Measurements from ENCODE around the gene MAPK9.

Gene MAPK9

GRCh38 chr5:180330810-180331646 lies 39.1 kb upstream of the MAPK9 start:
- no peaks in the 10 kb centered on the region for H3K9me3 ChIP-seq (ENCODE audit: control insufficient read depth, insufficient read depth, low read length)
- no peaks in the 10 kb centered on the region for H4K20me1 ChIP-seq (ENCODE audit: control insufficient read depth, insufficient read depth, low read depth, low read length)
- H3K9me2 ChIP-seq (replicated peaks; ENCODE audit: control insufficient read depth, low read length): no peaks in the 10 kb centered on the region
- TF ChIP-seq, protein P1, sequence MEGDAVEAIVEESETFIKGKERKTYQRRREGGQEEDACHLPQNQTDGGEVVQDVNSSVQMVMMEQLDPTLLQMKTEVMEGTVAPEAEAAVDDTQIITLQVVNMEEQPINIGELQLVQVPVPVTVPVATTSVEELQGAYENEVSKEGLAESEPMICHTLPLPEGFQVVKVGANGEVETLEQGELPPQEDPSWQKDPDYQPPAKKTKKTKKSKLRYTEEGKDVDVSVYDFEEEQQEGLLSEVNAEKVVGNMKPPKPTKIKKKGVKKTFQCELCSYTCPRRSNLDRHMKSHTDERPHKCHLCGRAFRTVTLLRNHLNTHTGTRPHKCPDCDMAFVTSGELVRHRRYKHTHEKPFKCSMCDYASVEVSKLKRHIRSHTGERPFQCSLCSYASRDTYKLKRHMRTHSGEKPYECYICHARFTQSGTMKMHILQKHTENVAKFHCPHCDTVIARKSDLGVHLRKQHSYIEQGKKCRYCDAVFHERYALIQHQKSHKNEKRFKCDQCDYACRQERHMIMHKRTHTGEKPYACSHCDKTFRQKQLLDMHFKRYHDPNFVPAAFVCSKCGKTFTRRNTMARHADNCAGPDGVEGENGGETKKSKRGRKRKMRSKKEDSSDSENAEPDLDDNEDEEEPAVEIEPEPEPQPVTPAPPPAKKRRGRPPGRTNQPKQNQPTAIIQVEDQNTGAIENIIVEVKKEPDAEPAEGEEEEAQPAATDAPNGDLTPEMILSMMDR (IDR thresholded peaks at IDR 0.05; ENCODE audit: low read depth, low read length, poor library complexity, severe bottlenecking): no peak
- no peak for TF ChIP-seq EZH2phosphoT487 (IDR thresholded peaks at IDR 0.05; ENCODE audit: borderline replicate concordance, low read length)
- H3K4me2 ChIP-seq (ENCODE audit: low read length): no peak overlapping the region
- no peaks in the 10 kb centered on the region for H3K4me1 ChIP-seq (ENCODE audit: control insufficient read depth, low read length)
- no peaks in the 10 kb centered on the region for H3K79me2 ChIP-seq (ENCODE audit: control insufficient read depth, low read length)
- H3F3A ChIP-seq (ENCODE audit: control insufficient read depth, insufficient read depth): no peaks in the 10 kb centered on the region
- no peak overlapping the region for H3K4me3 ChIP-seq (ENCODE audit: low read length)
- H3K36me3 ChIP-seq (ENCODE audit: control insufficient read depth, low read length): no peaks in the 10 kb centered on the region
- H3K27me3 ChIP-seq (ENCODE audit: control insufficient read depth, low read length): no peaks in the 10 kb centered on the region
- H3K27ac ChIP-seq (ENCODE audit: low read depth, low read length): no peak overlapping the region

- H4K20me1 ChIP-seq (ENCODE audit: control insufficient read depth, insufficient read depth, low read depth, low read length): no peaks in the 10 kb centered on the region
Observed at GRCh38 chr5:180330270-180330648, 38.4 kb upstream of the MAPK9 start.

GRCh38 chr5:180329606-180330269 lies 37.9 kb upstream of the MAPK9 start:
- H3K79me2 ChIP-seq (ENCODE audit: control insufficient read depth, low read length): no peaks in the 10 kb centered on the region
- H3K36me3 ChIP-seq (ENCODE audit: control insufficient read depth, low read length): no peaks in the 10 kb centered on the region
- no peaks in the 10 kb centered on the region for H3K9me2 ChIP-seq (replicated peaks; ENCODE audit: control insufficient read depth, low read length)
- H3K4me3 ChIP-seq (ENCODE audit: low read length): no peak overlapping the region
- H4K20me1 ChIP-seq (ENCODE audit: control insufficient read depth, insufficient read depth, low read depth, low read length): no peaks in the 10 kb centered on the region
- H3K9me3 ChIP-seq (ENCODE audit: control insufficient read depth, insufficient read depth, low read length): no peaks in the 10 kb centered on the region
- no peak overlapping the region for H3K27ac ChIP-seq (ENCODE audit: low read depth, low read length)
- TF ChIP-seq, protein P1 (IDR thresholded peaks at IDR 0.05; ENCODE audit: low read depth, low read length, poor library complexity, severe bottlenecking): no peak
- TF ChIP-seq EZH2phosphoT487 (IDR thresholded peaks at IDR 0.05; ENCODE audit: borderline replicate concordance, low read length): no peak
- no peaks in the 10 kb centered on the region for H3K27me3 ChIP-seq (ENCODE audit: control insufficient read depth, low read length)
- no peaks in the 10 kb centered on the region for H3F3A ChIP-seq (ENCODE audit: control insufficient read depth, insufficient read depth)
- no peak overlapping the region for H3K4me2 ChIP-seq (ENCODE audit: low read length)
- no peaks in the 10 kb centered on the region for H3K4me1 ChIP-seq (ENCODE audit: control insufficient read depth, low read length)

More at GRCh38 chr5:180330270-180330648, 38.4 kb upstream of the MAPK9 start:
- H3K79me2 ChIP-seq (ENCODE audit: control insufficient read depth, low read length): no peaks in the 10 kb centered on the region
- no peaks in the 10 kb centered on the region for H3K9me2 ChIP-seq (replicated peaks; ENCODE audit: control insufficient read depth, low read length)
- H3K9me3 ChIP-seq (ENCODE audit: control insufficient read depth, insufficient read depth, low read length): no peaks in the 10 kb centered on the region
- no peaks in the 10 kb centered on the region for H3K4me1 ChIP-seq (ENCODE audit: control insufficient read depth, low read length)
- TF ChIP-seq, protein P1 (IDR thresholded peaks at IDR 0.05; ENCODE audit: low read depth, low read length, poor library complexity, severe bottlenecking): no peak
- no peak for TF ChIP-seq EZH2phosphoT487 (IDR thresholded peaks at IDR 0.05; ENCODE audit: borderline replicate concordance, low read length)
- no peaks in the 10 kb centered on the region for H3F3A ChIP-seq (ENCODE audit: control insufficient read depth, insufficient read depth)
- H3K27me3 ChIP-seq (ENCODE audit: control insufficient read depth, low read length): no peaks in the 10 kb centered on the region
- H3K27ac ChIP-seq (ENCODE audit: low read depth, low read length): no peak overlapping the region
- no peak overlapping the region for H3K4me3 ChIP-seq (ENCODE audit: low read length)
- no peak overlapping the region for H3K4me2 ChIP-seq (ENCODE audit: low read length)
- no peaks in the 10 kb centered on the region for H3K36me3 ChIP-seq (ENCODE audit: control insufficient read depth, low read length)

All from DOHH2 (cell line).